Chondrocyte (in vitro differentiated cells): ENCODE results near the gene KTN1. TPM values are rescaled to one million over a fixed set of nuclear protein-coding genes. Genes with fewer than 3 reads are reported as not detected.

Experiments
- DNase-seq: peaks from one replicate; pipeline ENCODE4 v3.0.0; 2021; ENCODE audit warnings: mixed read lengths, low spot score
- H3K27ac Mint-ChIP-seq: one replicate; pipeline ENCODE4 v1.8.0; 2021; ENCODE audit warnings: mild to moderate bottlenecking, moderate library complexity, mixed read lengths; ENCODE audit not compliant: unreplicated experiment
- H3K27me3 Mint-ChIP-seq: 2 replicates; pipeline ENCODE4 v1.8.0; 2021; ENCODE audit warnings: low read depth, mixed read lengths
- H3K36me3 Mint-ChIP-seq: 2 replicates; pipeline ENCODE4 v1.8.0; 2021; ENCODE audit warnings: low read depth, mixed read lengths
- H3K4me1 Mint-ChIP-seq: 2 replicates; pipeline ENCODE4 v1.8.0; 2021; ENCODE audit warnings: low read depth, mild to moderate bottlenecking, mixed read lengths
- H3K4me3 Mint-ChIP-seq: one replicate; pipeline ENCODE4 v1.8.0; 2021; ENCODE audit warnings: mild to moderate bottlenecking, moderate library complexity, mixed read lengths; ENCODE audit not compliant: unreplicated experiment
- H3K9me3 Mint-ChIP-seq: 2 replicates; pipeline ENCODE4 v1.8.0; 2021; ENCODE audit warnings: low read depth, mixed read lengths
- CTCF ChIP-seq: fragments of 200-600 bp; sonication (generic); IDR thresholded peaks from 2 replicates; pipeline ENCODE4 v1.5.0; 2021; ENCODE audit warnings: antibody characterized with exemption, mild to moderate bottlenecking, moderate library complexity
- total RNA-seq: library from RNA; stranded (reverse); gene quantifications from 3 replicates; pipeline ENCODE4 v1.2.1, GENCODE V29; 2021

Gene KTN1
- total RNA-seq, 1 donor from 2014 or later, result 137 TPM

- DNase-seq, result no peak
- TF ChIP-seq CTCF, result no peak
- peaks cover 2% of the 10 kb centered on the region for H3K36me3 Mint-ChIP-seq
- H3K9me3 Mint-ChIP-seq, result peaks cover 13% of the 10 kb centered on the region
- H3K27me3 Mint-ChIP-seq, result no peaks in the 10 kb centered on the region
- H3K27ac Mint-ChIP-seq, result no peak overlapping the region
- H3K4me1 Mint-ChIP-seq, result peaks cover 5% of the 10 kb centered on the region
- H3K4me3 Mint-ChIP-seq, result no peak overlapping the region
Observed at GRCh38 chr14:55536204-55536708, 43.8 kb upstream of the KTN1 start.

GRCh38 chr14:55537782-55538181 lies 42.2 kb upstream of the KTN1 start:
- no peak for DNase-seq
- no peaks in the 10 kb centered on the region for H3K27me3 Mint-ChIP-seq
- H3K4me3 Mint-ChIP-seq, result no peak overlapping the region
- TF ChIP-seq CTCF, result no peak
- peaks cover 2% of the 10 kb centered on the region for H3K36me3 Mint-ChIP-seq
- peaks cover 13% of the 10 kb centered on the region for H3K4me1 Mint-ChIP-seq
- H3K27ac Mint-ChIP-seq, result no peak overlapping the region
- peaks cover 13% of the 10 kb centered on the region for H3K9me3 Mint-ChIP-seq

GRCh38 chr14:55539975-55540374 lies 40.0 kb upstream of the KTN1 start:
- no peak for TF ChIP-seq CTCF
- Mint-ChIP-seq H3K4me1 (peaks cover 22% of the 10 kb centered on the region), H3K9me3 (peaks cover 11% of the 10 kb centered on the region), H3K27me3 (no peaks in the 10 kb centered on the region), H3K27ac (no peak overlapping the region), H3K36me3 (peaks cover 2% of the 10 kb centered on the region), H3K4me3 (no peak overlapping the region)
- no peak for DNase-seq

- peaks cover 2% of the 10 kb centered on the region for H3K36me3 Mint-ChIP-seq
- peaks cover 19% of the 10 kb centered on the region for H3K4me1 Mint-ChIP-seq
- no peak for TF ChIP-seq CTCF
- H3K27me3 Mint-ChIP-seq, result no peaks in the 10 kb centered on the region
- no peak for DNase-seq
- no peak overlapping the region for H3K27ac Mint-ChIP-seq
- no peak overlapping the region for H3K4me3 Mint-ChIP-seq
- peaks cover 10% of the 10 kb centered on the region for H3K9me3 Mint-ChIP-seq
Observed at GRCh38 chr14:55540847-55541773, 38.9 kb upstream of the KTN1 start.

- peaks cover 25% of the 10 kb centered on the region for H3K4me1 Mint-ChIP-seq
- peaks cover 2% of the 10 kb centered on the region for H3K9me3 Mint-ChIP-seq
- DNase-seq, result no peak
- no peak overlapping the region for H3K27ac Mint-ChIP-seq
- no peak for TF ChIP-seq CTCF
- H3K36me3 Mint-ChIP-seq, result no peaks in the 10 kb centered on the region
- no peak overlapping the region for H3K4me3 Mint-ChIP-seq
- no peaks in the 10 kb centered on the region for H3K27me3 Mint-ChIP-seq
Observed at GRCh38 chr14:55545779-55546178, 34.2 kb upstream of the KTN1 start.
